ENCODE data around the gene PDE6G.

Gene PDE6G

GRCh38 chr17:81635431-81635830, 20.9 kb downstream of the PDE6G start:
- no peak for TF ChIP-seq MAX (IDR thresholded peaks at IDR 0.05)
- no peak for TF ChIP-seq TCF12 (IDR thresholded peaks at IDR 0.05; ENCODE audit: low read depth)
- no peak for TF ChIP-seq TEAD4 (IDR thresholded peaks at IDR 0.05)
- no peak for TF ChIP-seq EP300 (IDR thresholded peaks at IDR 0.05; ENCODE audit: borderline replicate concordance)
- no peak for TF ChIP-seq CREB1 (IDR thresholded peaks at IDR 0.05; ENCODE audit: low read depth)
- no peak for TF ChIP-seq CEBPB (IDR thresholded peaks at IDR 0.05)
- TF ChIP-seq USF1 (IDR thresholded peaks at IDR 0.05), result no peak
- TF ChIP-seq RAD21 (IDR thresholded peaks at IDR 0.05; ENCODE audit: low read depth), result no peak
- no peak for TF ChIP-seq YY1 (IDR thresholded peaks at IDR 0.05; ENCODE audit: low read depth)
- no peak for TF ChIP-seq REST (IDR thresholded peaks at IDR 0.05; ENCODE audit: low read depth)

- TF ChIP-seq MAX (IDR thresholded peaks at IDR 0.05) (no peak), RAD21 (IDR thresholded peaks at IDR 0.05; ENCODE audit: low read depth) (no peak), REST (IDR thresholded peaks at IDR 0.05; ENCODE audit: low read depth) (no peak), NFIC (IDR thresholded peaks at IDR 0.05) (no peak), CREB1 (IDR thresholded peaks at IDR 0.05; ENCODE audit: low read depth) (no peak), EGR1 (IDR thresholded peaks at IDR 0.05) (no peak), TCF12 (IDR thresholded peaks at IDR 0.05; ENCODE audit: low read depth) (no peak), CEBPB (IDR thresholded peaks at IDR 0.05) (no peak)
Measured at GRCh38 chr17:81631482-81631881, 24.9 kb downstream of the PDE6G start.

- no peak for TF ChIP-seq ZBTB7A (IDR thresholded peaks at IDR 0.05; ENCODE audit: low read depth)
- TF ChIP-seq EGR1 (IDR thresholded peaks at IDR 0.05), result no peak
- TF ChIP-seq CREB1 (IDR thresholded peaks at IDR 0.05; ENCODE audit: low read depth), result no peak
- no peak for TF ChIP-seq CEBPB (IDR thresholded peaks at IDR 0.05)
- TF ChIP-seq YY1 (IDR thresholded peaks at IDR 0.05; ENCODE audit: low read depth), result no peak
- TF ChIP-seq NFIC (IDR thresholded peaks at IDR 0.05), result no peak
- TF ChIP-seq USF1 (IDR thresholded peaks at IDR 0.05), result no peak
- TF ChIP-seq TAF1 (IDR thresholded peaks at IDR 0.05; ENCODE audit: low read depth), result no peak
- TF ChIP-seq REST (IDR thresholded peaks at IDR 0.05; ENCODE audit: low read depth), result no peak
- TF ChIP-seq FOXM1 (IDR thresholded peaks at IDR 0.05; ENCODE audit: borderline replicate concordance, low read depth), result no peak
Measured at GRCh38 chr17:81630274-81630673, 26.1 kb downstream of the PDE6G start.

GRCh38 chr17:81621494-81622130, 34.7 kb downstream of the PDE6G start:
- TF ChIP-seq CEBPB (IDR thresholded peaks at IDR 0.05) (no peak), REST (IDR thresholded peaks at IDR 0.05; ENCODE audit: low read depth) (no peak), CREB1 (IDR thresholded peaks at IDR 0.05; ENCODE audit: low read depth) (no peak), FOXM1 (IDR thresholded peaks at IDR 0.05; ENCODE audit: borderline replicate concordance, low read depth) (no peak), TAF1 (IDR thresholded peaks at IDR 0.05; ENCODE audit: low read depth) (no peak), TEAD4 (IDR thresholded peaks at IDR 0.05) (no peak), USF1 (IDR thresholded peaks at IDR 0.05) (no peak), YY1 (IDR thresholded peaks at IDR 0.05; ENCODE audit: low read depth) (no peak), TCF12 (IDR thresholded peaks at IDR 0.05; ENCODE audit: low read depth) (no peak), MAX (IDR thresholded peaks at IDR 0.05) (no peak), EP300 (IDR thresholded peaks at IDR 0.05; ENCODE audit: borderline replicate concordance) (no peak), NFIC (IDR thresholded peaks at IDR 0.05) (no peak), EGR1 (IDR thresholded peaks at IDR 0.05) (no peak), ZBTB7A (IDR thresholded peaks at IDR 0.05; ENCODE audit: low read depth) (no peak), RAD21 (IDR thresholded peaks at IDR 0.05; ENCODE audit: low read depth) (no peak)
